Right ventricle myocardium inferior (tissue), 1 donor: ENCODE results near the gene DOCK1. TPM values are rescaled to one million over a fixed set of nuclear protein-coding genes. Genes with fewer than 3 reads are reported as not detected.

Experiments used
- ATAC-seq: fragments of 200-7000 bp; cut with Tn5 transposase; one replicate; pipeline ENCODE4 v1.9.1; 2020; ENCODE audit warnings: mild to moderate bottlenecking, moderate library complexity
- DNase-seq: peaks from one replicate; pipeline ENCODE4 v3.0.0; 2021; ENCODE audit errors: missing footprints
- intact Hi-C: fragments of 100-400 bp; cut with DNase I; formaldehyde crosslinking; loops from one replicate; pipeline ENCODE4 v1.11.0; 2022
- total RNA-seq: library from RNA; stranded (reverse); fragmentation: NEBNext Ultra II Directional; extraction: Animal tissue kit (Norgen Biotek cat#: 25700); gene quantifications from one replicate; pipeline ENCODE4 v1.2.1, GENCODE V29; 2021
- donor health status: DM: no; HTN: yes; CAD: no; lungs with severe emphysema.

Gene DOCK1
- total RNA-seq, 1 donor from 2014 or later, result 16.8 TPM

GRCh38 chr10:127368101-127368500 lies 462.9 kb downstream of the DOCK1 start:
- DNase-seq (no peak), ATAC-seq (no peak)
- intact Hi-C loops, result no loop called here

GRCh38 chr10:127368929-127369328 lies 463.7 kb downstream of the DOCK1 start:
- ATAC-seq, result no peak
- intact Hi-C loops, result no loop called here
- DNase-seq, result no peak

GRCh38 chr10:127370601-127371000 lies 465.4 kb downstream of the DOCK1 start:
- intact Hi-C loops, result no loop called here
- ATAC-seq (no peak), DNase-seq (no peak)

- intact Hi-C loops, result no loop called here
- no peak for DNase-seq
- no peak for ATAC-seq
Measured at GRCh38 chr10:127372361-127372760, 467.1 kb downstream of the DOCK1 start.

- intact Hi-C loops, result no loop called here
- ATAC-seq, result no peak
- no peak for DNase-seq
Measured at GRCh38 chr10:127374074-127374680, 468.9 kb downstream of the DOCK1 start.

GRCh38 chr10:127374901-127375300 lies 469.7 kb downstream of the DOCK1 start:
- intact Hi-C loops, result no loop called here
- no peak for DNase-seq

GRCh38 chr10:127375461-127375860 lies 470.2 kb downstream of the DOCK1 start:
- no peak for DNase-seq
- intact Hi-C loops, result no loop called here
- ATAC-seq, result no peak

More at GRCh38 chr10:127374901-127375300, 469.7 kb downstream of the DOCK1 start:
- no peak for ATAC-seq

- intact Hi-C loops, result no loop called here
- no peak for ATAC-seq
- no peak for DNase-seq
Measured at GRCh38 chr10:127376071-127376470, 470.8 kb downstream of the DOCK1 start.

GRCh38 chr10:127378628-127379027 lies 473.4 kb downstream of the DOCK1 start:
- intact Hi-C loops, result no loop called here
- ATAC-seq, result no peak
- DNase-seq, result no peak

- no peak for ATAC-seq
- DNase-seq, result no peak
- intact Hi-C loops, result no loop called here
Measured at GRCh38 chr10:127384532-127384931, 479.3 kb downstream of the DOCK1 start.

GRCh38 chr10:127385066-127385465 lies 479.8 kb downstream of the DOCK1 start:
- DNase-seq (no peak), ATAC-seq (no peak)

GRCh38 chr10:127386606-127387327 lies 481.5 kb downstream of the DOCK1 start:
- intact Hi-C loops, result no loop called here
- DNase-seq (no peak), ATAC-seq (no peak)

More at GRCh38 chr10:127385066-127385465, 479.8 kb downstream of the DOCK1 start:
- intact Hi-C loops, result no loop called here

GRCh38 chr10:127391875-127392274 lies 486.6 kb downstream of the DOCK1 start:
- intact Hi-C loops, result no loop called here
- DNase-seq (no peak), ATAC-seq (no peak)

- no peak for DNase-seq
- no peak for ATAC-seq
- intact Hi-C loops, result no loop called here
Measured at GRCh38 chr10:127392351-127393235, 487.4 kb downstream of the DOCK1 start.

GRCh38 chr10:127398140-127398970 lies 493.1 kb downstream of the DOCK1 start:
- no peak for ATAC-seq
- no peak for DNase-seq
- intact Hi-C loops, result no loop called here

GRCh38 chr10:127398971-127399365 lies 493.7 kb downstream of the DOCK1 start:
- intact Hi-C loops, result no loop called here
- DNase-seq, result no peak
- ATAC-seq, result no peak

- no peak for ATAC-seq
- intact Hi-C loops, result no loop called here
Measured at GRCh38 chr10:127399668-127400067, 494.4 kb downstream of the DOCK1 start.

GRCh38 chr10:127400216-127400615 lies 495.0 kb downstream of the DOCK1 start:
- ATAC-seq (no peak), DNase-seq (no peak)
- intact Hi-C loops, result no loop called here

More at GRCh38 chr10:127399668-127400067, 494.4 kb downstream of the DOCK1 start:
- no peak for DNase-seq
